Mucosa of rectum (tissue), 2 donors: Measurements from ENCODE around the gene DSCAM.
"Not testable (repeated sequence)": the region's sequence is repeated elsewhere in the genome, so short reads cannot be mapped to it uniquely, and the experiment has no call there.

Source experiments
- H3K27ac ChIP-seq, 2 donors: one replicate each; pipeline ENCODE4 v1.7.0; 2013; ENCODE audit warnings: inconsistent platforms in 2 of 2, low read depth in 2 of 2, low read length in 2 of 2
- H3K27me3 ChIP-seq, 2 donors: one replicate each; pipeline ENCODE4 v1.7.0; 2013; ENCODE audit warnings: low read length in 2 of 2; ENCODE audit not compliant: control insufficient read depth in 2 of 2, insufficient read depth in 2 of 2
- H3K36me3 ChIP-seq, 2 donors: one replicate each; pipeline ENCODE4 v1.7.0; 2013; ENCODE audit warnings: low read length in 2 of 2; ENCODE audit not compliant: control insufficient read depth in 2 of 2, insufficient read depth in 2 of 2
- H3K4me1 ChIP-seq, 2 donors: one replicate each; pipeline ENCODE4 v1.7.0; 2013; ENCODE audit warnings: low read length in 2 of 2, mild to moderate bottlenecking in 1 of 2; ENCODE audit not compliant: control insufficient read depth in 2 of 2, insufficient read depth in 2 of 2
- H3K4me3 ChIP-seq, 2 donors: one replicate each; pipeline ENCODE4 v1.7.0; 2013; ENCODE audit warnings: low read length in 2 of 2
- H3K9ac ChIP-seq, 2 donors: one replicate each; pipeline ENCODE4 v1.7.0; 2013; ENCODE audit warnings: low read length in 2 of 2, low read depth in 1 of 2, mild to moderate bottlenecking in 1 of 2
- H3K9me3 ChIP-seq, 2 donors: one replicate each; pipeline ENCODE4 v1.7.0; 2013; ENCODE audit warnings: low read length in 2 of 2; ENCODE audit not compliant: control insufficient read depth in 2 of 2
- donor health status: healthy.
- donor health status: Normal muscosa, but diverticular disease.

The DSCAM gene

DNA sequence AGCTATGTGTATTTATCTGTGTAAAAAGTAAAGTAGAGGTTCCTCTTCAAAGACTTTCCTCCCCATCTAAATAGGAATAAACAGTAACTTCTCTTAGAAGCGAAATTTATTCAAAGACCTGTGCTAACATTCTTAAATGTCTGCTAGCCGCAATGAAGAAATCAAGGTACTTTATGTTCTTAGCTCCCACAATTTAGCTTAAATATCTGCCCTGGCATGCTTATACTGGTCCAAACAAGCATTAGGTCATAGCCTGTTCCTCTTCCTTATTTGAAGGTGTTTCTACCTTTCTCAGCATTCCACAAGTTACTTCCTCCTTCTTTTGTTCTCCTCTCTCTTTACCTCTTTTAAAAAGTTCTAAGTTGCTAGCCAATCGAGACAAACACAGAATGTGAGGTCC lies 588.5 kb downstream of the DSCAM start:
- not testable (repeated sequence) for H3K27ac ChIP-seq, H3K9ac ChIP-seq, H3K9me3 ChIP-seq, H3K36me3 ChIP-seq, H3K27me3 ChIP-seq, H3K4me1 ChIP-seq, H3K4me3 ChIP-seq

GRCh38 chr21:40257342-40257741 lies 589.6 kb downstream of the DSCAM start:
- H3K9ac ChIP-seq: no peak overlapping the region
- H3K4me3 ChIP-seq: no peak overlapping the region
- H3K36me3 ChIP-seq: no peaks in the 10 kb centered on the region
- H3K9me3 ChIP-seq: peaks cover 0 to under 1% of the 10 kb centered on the region in 2 donors
- H3K27ac ChIP-seq: no peak overlapping the region
- no peaks in the 10 kb centered on the region for H3K4me1 ChIP-seq
- no peaks in the 10 kb centered on the region for H3K27me3 ChIP-seq

GRCh38 chr21:40255518-40256444 lies 591.2 kb downstream of the DSCAM start:
- H3K9ac ChIP-seq: no peak overlapping the region
- no peak overlapping the region for H3K4me3 ChIP-seq
- no peaks in the 10 kb centered on the region for H3K4me1 ChIP-seq
- H3K36me3 ChIP-seq: no peaks in the 10 kb centered on the region
- H3K9me3 ChIP-seq: no peaks in the 10 kb centered on the region
- no peaks in the 10 kb centered on the region for H3K27me3 ChIP-seq
- no peak overlapping the region for H3K27ac ChIP-seq

DNA sequence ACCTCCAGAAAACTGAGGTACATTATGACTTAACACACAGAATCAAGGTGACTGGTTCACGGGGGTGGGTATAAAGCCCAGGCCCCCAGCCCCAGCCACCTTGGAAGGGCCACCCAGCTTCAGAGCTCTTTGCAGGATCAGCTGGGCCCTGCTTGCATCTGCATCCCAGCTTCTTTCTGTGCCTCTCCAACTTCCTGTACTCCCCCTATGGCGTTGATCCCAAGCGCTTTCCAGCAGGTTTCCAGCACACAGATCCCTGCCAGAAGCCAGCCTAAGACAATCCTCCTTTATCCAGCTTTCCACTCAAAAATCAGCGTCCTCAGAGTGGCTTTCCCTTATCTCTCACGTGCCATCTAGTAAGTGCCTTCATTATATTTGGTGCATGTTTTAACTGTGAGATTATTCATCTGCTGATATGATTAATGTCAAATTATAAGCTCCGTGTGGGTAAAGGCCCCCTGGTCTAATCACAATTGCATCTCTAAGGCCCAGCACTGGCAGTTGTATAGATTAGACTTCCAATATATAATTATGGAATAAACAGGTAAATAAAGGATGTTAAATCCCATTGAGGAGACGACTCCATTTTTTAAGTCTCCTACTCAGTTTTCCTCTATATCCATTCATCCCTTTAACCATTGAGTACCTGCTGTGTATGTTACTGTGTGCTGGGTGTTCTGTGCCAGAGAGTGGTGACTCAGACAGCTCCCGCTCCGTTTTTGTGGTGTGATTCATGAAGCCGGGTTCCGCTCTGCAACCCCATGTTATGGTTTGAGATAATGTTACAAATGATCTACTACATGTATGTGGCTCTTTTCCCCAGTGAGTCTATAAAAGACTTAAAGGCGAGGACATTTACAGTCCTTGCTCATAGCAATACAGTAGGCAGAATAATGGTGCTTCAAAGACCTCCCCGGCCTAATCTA lies 592.2 kb downstream of the DSCAM start:
- Histone ChIP-seq H3K36me3 (no peaks in the 10 kb centered on the region), H3K9me3 (no peaks in the 10 kb centered on the region), H3K27me3 (no peaks in the 10 kb centered on the region), H3K9ac (no peak overlapping the region), H3K4me3 (no peak overlapping the region), H3K4me1 (no peaks in the 10 kb centered on the region), H3K27ac (no peak overlapping the region)

- H3K27me3 ChIP-seq: no peaks in the 10 kb centered on the region
- H3K4me1 ChIP-seq: no peaks in the 10 kb centered on the region
- no peaks in the 10 kb centered on the region for H3K36me3 ChIP-seq
- H3K4me3 ChIP-seq: no peak overlapping the region
- no peak overlapping the region for H3K27ac ChIP-seq
- no peaks in the 10 kb centered on the region for H3K9me3 ChIP-seq
- no peak overlapping the region for H3K9ac ChIP-seq
Observed at GRCh38 chr21:40253112-40253511, 593.8 kb downstream of the DSCAM start.

- Histone ChIP-seq H3K36me3 (no peaks in the 10 kb centered on the region), H3K9me3 (no peaks in the 10 kb centered on the region), H3K4me3 (no peak overlapping the region), H3K27ac (no peak overlapping the region), H3K27me3 (no peaks in the 10 kb centered on the region), H3K9ac (no peak overlapping the region), H3K4me1 (no peaks in the 10 kb centered on the region)
Observed at GRCh38 chr21:40250514-40251294, 596.3 kb downstream of the DSCAM start.

GRCh38 chr21:40244981-40245380 lies 602.0 kb downstream of the DSCAM start:
- H3K36me3 ChIP-seq: no peaks in the 10 kb centered on the region
- no peaks in the 10 kb centered on the region for H3K27me3 ChIP-seq
- no peaks in the 10 kb centered on the region for H3K4me1 ChIP-seq
- H3K4me3 ChIP-seq: no peak overlapping the region
- H3K9ac ChIP-seq: no peak overlapping the region
- peaks cover 0 to 5% of the 10 kb centered on the region in 2 donors for H3K9me3 ChIP-seq
- H3K27ac ChIP-seq: no peak overlapping the region

- no peaks in the 10 kb centered on the region for H3K27me3 ChIP-seq
- H3K36me3 ChIP-seq: no peaks in the 10 kb centered on the region
- H3K9ac ChIP-seq: no peak overlapping the region
- no peaks in the 10 kb centered on the region for H3K4me1 ChIP-seq
- no peak overlapping the region for H3K4me3 ChIP-seq
- H3K9me3 ChIP-seq: peaks cover 0 to 5% of the 10 kb centered on the region in 2 donors
- no peak overlapping the region for H3K27ac ChIP-seq
Observed at GRCh38 chr21:40243685-40244084, 603.3 kb downstream of the DSCAM start.

- Histone ChIP-seq H3K9me3 (peaks cover 0 to 5% of the 10 kb centered on the region in 2 donors), H3K27ac (no peak overlapping the region), H3K27me3 (no peaks in the 10 kb centered on the region), H3K36me3 (no peaks in the 10 kb centered on the region), H3K4me1 (no peaks in the 10 kb centered on the region), H3K4me3 (no peak overlapping the region), H3K9ac (no peak overlapping the region)
Observed at GRCh38 chr21:40242586-40243265, 604.2 kb downstream of the DSCAM start.
